Measurements from ENCODE around the gene ZBTB21. TPM values are rescaled to one million over a fixed set of nuclear protein-coding genes. Genes with fewer than 3 reads are reported as not detected.
"Not testable (repeated sequence)": the region's sequence is repeated elsewhere in the genome, so short reads cannot be mapped to it uniquely, and the experiment has no call there.

Gene ZBTB21
- total RNA-seq, 1 donor from 2014 or later = 8.4 TPM

GRCh38 chr21:41964171-41964570 lies 46.0 kb downstream of the ZBTB21 start:
- Mint-ChIP-seq H3K27ac (ENCODE audit: unreplicated experiment) (no peak overlapping the region), H3K4me3 (ENCODE audit: unreplicated experiment) (no peak overlapping the region), H3K27me3 (ENCODE audit: unreplicated experiment) (peaks cover 2% of the 10 kb centered on the region), H3K36me3 (ENCODE audit: low read depth, unreplicated experiment) (no peaks in the 10 kb centered on the region), H3K9me3 (ENCODE audit: unreplicated experiment) (no peaks in the 10 kb centered on the region), H3K4me1 (ENCODE audit: unreplicated experiment) (peaks cover 25% of the 10 kb centered on the region)
- DNase-seq (ENCODE audit: low spot score) = no peak
- TF ChIP-seq CTCF (IDR thresholded peaks at IDR 0.05; ENCODE audit: unreplicated experiment) = no peak

GRCh38 chr21:41962425-41962966 lies 47.7 kb downstream of the ZBTB21 start:
- Mint-ChIP-seq H3K9me3 (ENCODE audit: unreplicated experiment) (no peaks in the 10 kb centered on the region), H3K27me3 (ENCODE audit: unreplicated experiment) (peaks cover 2% of the 10 kb centered on the region), H3K4me3 (ENCODE audit: unreplicated experiment) (no peak overlapping the region), H3K4me1 (ENCODE audit: unreplicated experiment) (peaks cover 20% of the 10 kb centered on the region), H3K36me3 (ENCODE audit: low read depth, unreplicated experiment) (no peaks in the 10 kb centered on the region), H3K27ac (ENCODE audit: unreplicated experiment) (no peak overlapping the region)
- no peak for TF ChIP-seq CTCF (IDR thresholded peaks at IDR 0.05; ENCODE audit: unreplicated experiment)
- no peak for DNase-seq (ENCODE audit: low spot score)

GRCh38 chr21:41961753-41962152 lies 48.4 kb downstream of the ZBTB21 start:
- no peak for DNase-seq (ENCODE audit: low spot score)
- Mint-ChIP-seq H3K4me3 (ENCODE audit: unreplicated experiment) (no peak overlapping the region), H3K36me3 (ENCODE audit: low read depth, unreplicated experiment) (no peaks in the 10 kb centered on the region), H3K27ac (ENCODE audit: unreplicated experiment) (peak overlapping the region; percentile 30), H3K27me3 (ENCODE audit: unreplicated experiment) (peaks cover 5% of the 10 kb centered on the region), H3K4me1 (ENCODE audit: unreplicated experiment) (peaks cover 20% of the 10 kb centered on the region), H3K9me3 (ENCODE audit: unreplicated experiment) (no peaks in the 10 kb centered on the region)
- no peak for TF ChIP-seq CTCF (IDR thresholded peaks at IDR 0.05; ENCODE audit: unreplicated experiment)

- Mint-ChIP-seq H3K27ac (ENCODE audit: unreplicated experiment) (no peak overlapping the region), H3K4me1 (ENCODE audit: unreplicated experiment) (peaks cover 20% of the 10 kb centered on the region), H3K27me3 (ENCODE audit: unreplicated experiment) (peaks cover 7% of the 10 kb centered on the region), H3K9me3 (ENCODE audit: unreplicated experiment) (no peaks in the 10 kb centered on the region), H3K4me3 (ENCODE audit: unreplicated experiment) (no peak overlapping the region), H3K36me3 (ENCODE audit: low read depth, unreplicated experiment) (no peaks in the 10 kb centered on the region)
- no peak for TF ChIP-seq CTCF (IDR thresholded peaks at IDR 0.05; ENCODE audit: unreplicated experiment)
- DNase-seq (ENCODE audit: low spot score) = no peak
These were observed 48.9 kb downstream of the ZBTB21 start for GRCh38 chr21:41961282-41961701.

GRCh38 chr21:41960386-41960785 lies 49.8 kb downstream of the ZBTB21 start:
- TF ChIP-seq CTCF (IDR thresholded peaks at IDR 0.05; ENCODE audit: unreplicated experiment) = no peak
- H3K27ac Mint-ChIP-seq (ENCODE audit: unreplicated experiment) = no peak overlapping the region
- H3K4me3 Mint-ChIP-seq (ENCODE audit: unreplicated experiment) = no peak overlapping the region
- no peak for DNase-seq (ENCODE audit: low spot score)
- no peaks in the 10 kb centered on the region for H3K9me3 Mint-ChIP-seq (ENCODE audit: unreplicated experiment)
- H3K36me3 Mint-ChIP-seq (ENCODE audit: low read depth, unreplicated experiment) = no peaks in the 10 kb centered on the region
- peaks cover 20% of the 10 kb centered on the region for H3K4me1 Mint-ChIP-seq (ENCODE audit: unreplicated experiment)
- peaks cover 8% of the 10 kb centered on the region for H3K27me3 Mint-ChIP-seq (ENCODE audit: unreplicated experiment)

- DNase-seq (ENCODE audit: low spot score); H3K36me3 Mint-ChIP-seq (ENCODE audit: low read depth, unreplicated experiment); H3K4me3 Mint-ChIP-seq (ENCODE audit: unreplicated experiment); H3K27ac Mint-ChIP-seq (ENCODE audit: unreplicated experiment); H3K9me3 Mint-ChIP-seq (ENCODE audit: unreplicated experiment): not testable (repeated sequence)
- Mint-ChIP-seq H3K27me3 (ENCODE audit: unreplicated experiment) (peaks cover 12% of the 10 kb centered on the region), H3K4me1 (ENCODE audit: unreplicated experiment) (peaks cover 20% of the 10 kb centered on the region)
These were observed 50.5 kb downstream of the ZBTB21 start for GRCh38 chr21:41959697-41960096.

Data from endothelial cell (in vitro differentiated cells).